NCI-H2227 (cell line): Measurements from ENCODE around the gene MTA2.
"Not testable (repeated sequence)": the region's sequence is repeated elsewhere in the genome, so short reads cannot be mapped to it uniquely, and the experiment has no call there.

Experiments used
- DNase-seq: peaks from one replicate; lab custom pipeline; 2025; ENCODE audit not compliant: unreplicated experiment; lab: John Stamatoyannopoulos, UW

MTA2 gene

DNA sequence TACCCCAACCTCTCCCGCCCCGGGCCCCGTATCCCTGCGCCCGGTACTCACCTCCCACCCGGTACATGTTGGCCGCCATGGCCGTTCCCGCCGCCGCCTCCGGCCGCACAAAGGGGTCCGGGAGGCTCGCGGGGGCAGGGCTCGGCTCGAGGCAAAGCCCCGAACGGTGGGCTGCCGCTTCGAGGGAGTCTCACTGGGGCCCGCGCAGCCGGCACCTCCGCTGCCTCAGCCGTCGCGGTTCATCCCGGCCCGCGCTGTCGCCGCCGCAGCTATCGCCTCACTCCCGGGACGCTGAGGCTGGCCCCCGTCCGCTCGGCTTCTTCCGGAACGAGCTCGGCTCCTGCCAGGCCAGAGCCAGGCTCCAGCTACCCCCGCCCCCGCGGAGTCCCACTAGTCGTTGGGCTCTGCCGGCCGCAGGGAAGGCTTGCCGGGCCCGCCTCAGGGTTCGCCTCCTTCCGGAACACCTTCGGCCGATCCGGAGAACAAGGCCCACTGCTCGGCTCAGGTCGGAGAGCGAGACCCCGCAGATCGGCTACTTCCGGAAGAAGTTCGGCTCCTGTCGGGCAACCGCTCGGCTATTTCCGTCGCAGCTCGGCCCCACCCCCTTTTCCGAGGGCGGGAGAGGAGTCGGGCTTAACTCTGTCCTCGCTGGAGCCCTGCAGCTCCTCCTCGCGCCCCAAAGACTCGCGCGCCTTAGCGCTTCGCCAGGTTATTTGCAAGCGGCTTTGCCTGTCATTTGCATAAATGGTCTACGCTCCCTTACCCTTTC, at the start of gene MTA2:
Gene MTA2 (minus strand): TSS at position 494 of the 769 bp plus-strand sequence. CDS start 415 bp downstream, at position 79.
- DNase-seq: peak; percentile 99

DNA sequence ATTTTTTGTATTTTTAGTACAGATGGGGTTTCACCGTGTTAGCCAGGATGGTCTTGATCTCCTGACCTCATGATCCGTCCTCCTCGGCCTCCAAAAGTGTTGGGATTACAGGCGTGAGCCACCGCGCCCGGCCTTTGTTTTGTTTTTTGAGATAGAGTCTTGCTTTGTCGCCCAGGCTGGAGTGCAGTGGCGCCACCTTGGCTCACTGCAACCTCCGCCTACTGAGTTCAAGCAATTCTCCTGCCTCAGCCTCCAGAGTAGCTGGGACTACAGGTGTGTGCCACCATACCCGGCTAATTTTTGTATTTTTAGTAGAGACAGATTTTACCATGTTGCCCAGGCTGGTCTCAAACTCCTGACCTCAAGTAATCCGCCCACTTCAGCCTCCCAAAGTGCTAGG, 48.6 kb upstream of the MTA2 start:
- not testable (repeated sequence) for DNase-seq

DNA sequence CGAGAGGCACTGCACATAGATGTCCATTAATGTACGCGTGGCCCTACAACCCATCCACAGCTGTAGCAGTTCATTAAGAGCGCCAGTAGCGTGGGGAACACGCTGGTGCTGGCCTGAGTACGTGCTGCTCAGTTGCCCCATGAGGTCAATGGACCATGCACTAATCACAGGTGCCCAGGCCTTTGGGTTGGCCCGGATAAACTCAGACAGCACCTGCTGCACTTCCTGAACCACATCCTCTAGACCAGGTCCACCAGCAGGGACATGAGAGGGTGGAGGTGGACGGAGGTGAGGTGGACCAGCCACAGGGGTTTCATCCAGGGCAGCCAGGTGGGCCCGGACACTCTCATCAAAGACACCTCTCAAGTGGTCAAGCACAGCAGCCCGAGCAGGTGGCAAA, 47.8 kb upstream of the MTA2 start:
- no peak for DNase-seq

DNA sequence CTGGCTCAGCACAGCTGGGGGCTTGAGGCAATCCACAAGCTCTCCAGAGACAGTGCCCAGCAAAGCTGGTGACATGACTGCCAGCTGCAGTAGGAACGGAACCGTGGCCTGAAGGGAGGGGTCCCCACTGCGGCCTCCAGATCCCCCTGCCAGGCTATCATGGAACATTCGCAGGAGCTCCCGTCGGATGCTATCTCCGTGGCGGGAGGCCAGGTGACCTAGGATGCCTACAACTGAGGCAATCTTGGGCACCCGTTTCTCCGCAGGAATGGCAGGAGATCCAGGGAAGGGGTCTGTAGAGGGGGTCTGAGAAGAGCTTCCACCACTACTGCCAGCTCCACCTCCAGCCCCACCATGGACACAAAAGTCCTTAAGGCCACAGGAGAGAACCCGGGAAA, 47.3 kb upstream of the MTA2 start:
- DNase-seq: no peak

DNA sequence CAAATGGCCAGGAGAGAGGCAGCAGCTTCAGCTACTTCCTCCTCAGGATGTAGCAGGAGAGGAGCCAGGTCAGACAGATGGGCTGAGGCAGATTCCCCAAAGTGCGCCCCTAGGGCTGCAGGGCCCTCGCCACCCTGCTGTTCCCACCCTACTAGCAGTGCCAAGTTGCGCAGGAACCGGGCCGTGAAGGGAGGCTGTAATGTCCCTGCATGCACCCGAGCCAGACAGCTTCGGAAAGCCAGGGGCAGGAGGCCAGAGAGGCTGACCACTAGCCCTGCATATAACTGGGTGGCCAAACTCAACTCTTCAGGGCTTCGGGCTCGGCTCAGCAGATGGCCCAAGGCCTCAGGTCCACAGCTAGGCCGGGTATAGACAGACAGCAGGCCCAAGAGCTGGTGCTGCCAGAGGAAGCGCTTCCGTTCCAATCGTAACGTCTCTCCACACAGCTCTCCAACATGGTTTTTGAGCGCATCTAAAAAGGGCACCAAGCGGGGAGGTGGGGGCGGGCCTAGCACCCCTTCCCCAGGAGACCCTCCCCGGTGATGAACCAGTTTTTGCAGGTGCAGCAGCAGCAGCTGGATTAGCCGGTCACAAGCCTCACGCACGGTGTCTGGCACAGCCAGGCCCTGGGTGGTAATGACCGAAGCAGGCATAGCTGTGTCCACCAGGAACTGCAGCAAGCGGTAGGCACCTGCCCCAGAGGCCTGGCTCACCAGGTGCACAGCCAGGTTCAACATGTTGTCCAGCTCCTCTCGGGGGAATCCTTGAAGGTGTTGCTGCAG, 46.7 kb upstream of the MTA2 start:
- DNase-seq: no peak

DNA sequence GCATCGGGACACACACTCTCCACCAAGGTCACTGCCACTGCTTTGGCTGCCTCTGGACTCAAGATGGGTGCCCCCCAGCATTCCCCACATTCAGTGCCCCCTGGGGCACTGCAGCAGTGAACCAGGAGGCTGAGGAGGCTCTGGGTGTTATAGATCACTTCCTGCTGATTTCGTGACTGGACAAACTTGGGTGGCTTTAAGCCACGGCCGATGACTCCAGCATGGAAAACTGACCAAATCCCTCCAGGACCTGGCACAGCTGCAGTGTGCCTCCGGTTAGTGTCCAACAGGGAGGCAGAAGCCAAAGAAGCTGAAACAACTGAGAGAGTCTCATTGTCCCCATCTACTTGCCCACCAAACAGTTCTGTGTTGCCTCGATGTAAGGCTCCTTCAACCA, 45.9 kb upstream of the MTA2 start:
- DNase-seq: no peak

DNA sequence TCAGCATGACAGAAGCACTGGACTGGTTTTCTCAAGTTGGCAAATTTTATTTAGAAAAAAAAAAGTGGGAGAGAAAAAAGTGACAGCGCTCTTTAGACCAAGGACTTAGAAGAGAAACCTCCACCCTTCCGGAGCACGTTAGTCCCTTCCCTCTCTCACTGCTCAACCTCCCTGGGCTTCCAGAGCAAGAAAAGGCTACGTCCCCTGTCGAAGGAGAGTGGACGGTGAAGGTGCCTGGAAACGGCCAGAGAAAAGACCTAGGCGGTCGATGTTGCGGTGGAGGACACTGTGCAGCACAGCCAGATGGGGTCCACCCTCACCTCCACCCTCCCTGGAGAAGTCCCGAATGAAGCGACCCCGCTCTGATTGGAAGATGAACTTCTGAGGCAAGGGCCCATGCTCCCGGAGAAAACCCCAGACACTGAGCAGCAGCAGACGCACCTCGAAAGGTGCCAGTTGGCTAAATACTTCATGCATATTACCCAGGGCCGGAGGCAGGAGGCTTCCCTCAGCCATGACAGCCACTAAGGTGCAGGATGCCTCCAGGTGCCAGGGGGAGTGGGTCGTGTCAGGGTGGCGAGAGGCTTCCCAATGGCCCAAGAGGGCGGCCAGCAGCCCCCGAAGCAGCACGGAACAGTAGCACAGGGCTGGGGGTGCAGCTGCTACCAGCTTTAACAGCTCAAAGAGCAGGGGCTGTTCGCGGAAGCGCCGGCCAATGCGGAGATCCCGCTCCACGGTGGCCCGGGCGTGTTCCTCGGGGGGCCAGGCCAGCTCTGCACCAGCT, 45.4 kb upstream of the MTA2 start:
- DNase-seq: no peak

DNA sequence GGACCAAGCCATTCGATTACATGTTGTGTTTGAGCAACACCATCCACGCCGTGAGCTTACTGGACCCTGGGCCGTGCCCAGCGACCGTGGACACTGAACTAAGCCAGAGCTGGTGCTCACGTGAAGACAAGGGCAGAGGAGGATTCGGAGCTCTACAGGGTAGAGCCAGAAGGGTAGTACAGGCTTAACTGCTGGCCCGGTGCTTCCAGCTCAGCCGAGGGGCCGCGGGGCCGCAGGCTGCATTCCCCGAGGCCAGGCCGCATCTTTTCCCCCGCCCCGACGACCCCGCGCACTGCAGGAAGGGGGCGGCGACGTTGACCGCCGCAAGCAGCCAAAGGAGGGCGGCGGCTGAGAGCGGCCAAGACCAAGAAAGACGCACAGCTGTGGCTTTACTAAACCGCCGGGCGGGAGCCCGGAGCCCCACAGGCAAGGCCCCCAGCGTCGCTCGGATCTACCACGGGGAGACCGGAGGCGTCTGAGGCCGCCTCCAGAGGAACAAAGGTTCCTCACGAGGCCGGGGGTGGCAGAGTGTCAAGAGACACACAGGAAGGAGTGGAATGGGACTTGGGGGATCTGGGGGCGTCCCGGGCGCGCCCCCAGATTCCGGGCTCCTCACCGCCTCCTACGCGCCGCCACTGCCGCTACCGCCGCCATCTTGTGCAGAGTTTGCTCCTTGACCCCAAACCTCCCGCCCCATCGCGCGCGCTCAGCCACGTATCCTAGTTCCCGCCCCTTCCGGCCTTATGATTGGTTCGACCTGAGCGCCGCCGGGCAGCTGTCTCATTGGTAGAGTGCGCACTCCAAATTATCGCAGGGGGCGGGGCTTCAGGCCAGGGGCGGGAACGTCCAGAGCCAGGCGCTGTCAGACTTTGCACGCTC, 44.5 kb upstream of the MTA2 start, which contains the start of gene GANAB:
Gene GANAB (minus strand): TSS at position 668 of the 879 bp plus-strand sequence. CDS start 14 bp downstream, at position 654.
- DNase-seq: peak; percentile 99

DNA sequence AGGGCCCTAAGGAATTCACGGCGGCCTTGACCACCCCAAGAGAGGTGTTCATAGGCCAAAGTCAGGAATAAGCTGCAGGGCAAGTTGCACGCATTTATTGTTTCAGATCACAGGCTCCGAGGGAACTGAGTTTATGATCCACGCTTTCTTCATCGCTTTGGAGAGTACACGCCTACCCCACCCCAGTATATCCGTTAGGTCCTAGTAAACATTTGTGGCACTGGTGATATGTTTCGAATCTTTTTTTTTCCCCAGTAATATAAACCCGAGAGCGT, 43.9 kb upstream of the MTA2 start:
- no peak for DNase-seq

DNA sequence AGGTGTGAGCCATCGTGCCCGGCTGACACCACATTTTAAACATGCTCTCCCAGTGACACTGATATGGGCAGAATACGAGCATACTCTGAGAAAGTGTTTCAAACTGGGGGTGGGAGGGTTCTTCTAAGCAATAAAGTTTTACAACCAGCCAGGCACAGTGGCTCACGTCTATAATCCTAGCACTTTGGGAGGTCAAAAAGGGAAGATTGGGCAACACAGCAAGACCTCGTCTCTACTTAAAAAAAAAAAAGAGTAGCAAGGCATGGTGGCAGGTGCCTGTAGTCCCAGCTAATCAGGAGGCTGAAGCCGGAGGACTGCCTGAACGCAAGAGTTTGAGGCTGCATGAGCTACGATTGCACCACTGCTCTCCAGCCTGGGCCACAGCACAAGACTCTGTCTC, 42.6 kb upstream of the MTA2 start:
- no peak for DNase-seq

DNA sequence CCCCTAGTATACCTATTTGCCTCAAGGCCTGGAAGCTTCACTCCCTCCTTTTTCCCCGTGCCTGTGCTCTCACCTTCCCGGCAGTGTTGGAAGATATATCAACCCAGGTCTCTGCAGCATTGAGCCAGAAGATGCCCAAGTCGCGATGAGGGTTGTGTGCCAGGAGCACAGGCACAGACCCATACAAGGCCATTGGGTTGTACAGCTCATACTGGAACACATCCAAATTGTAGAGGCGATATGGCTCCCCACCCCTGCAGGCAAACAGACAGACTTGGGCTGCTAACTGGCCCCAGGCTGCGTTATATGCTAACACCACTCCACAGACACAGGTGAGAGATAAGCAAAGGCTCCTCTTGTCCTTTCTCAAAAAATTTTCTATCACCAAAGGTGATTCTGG, 30.8 kb upstream of the MTA2 start:
- no peak for DNase-seq

DNA sequence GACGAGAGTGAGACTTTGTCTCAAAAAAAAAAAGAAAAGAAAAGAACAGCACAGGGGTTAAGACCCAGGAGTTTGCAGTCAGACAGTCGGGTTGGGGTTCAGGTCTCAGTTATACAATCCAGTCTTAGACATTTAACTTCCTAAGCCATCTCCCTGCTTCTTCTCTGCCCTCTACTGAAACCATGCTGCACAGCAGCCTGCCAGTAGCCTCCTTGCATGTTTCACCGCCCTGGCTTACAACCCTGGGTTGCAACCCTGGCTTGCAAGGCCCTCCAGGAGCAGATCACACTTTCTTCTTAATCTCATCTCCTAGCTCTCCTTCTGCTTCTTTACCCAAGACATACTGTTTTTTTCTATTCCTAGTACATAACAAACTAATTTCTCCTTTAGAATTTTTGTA, 26.0 kb upstream of the MTA2 start:
- DNase-seq: no peak

DNA sequence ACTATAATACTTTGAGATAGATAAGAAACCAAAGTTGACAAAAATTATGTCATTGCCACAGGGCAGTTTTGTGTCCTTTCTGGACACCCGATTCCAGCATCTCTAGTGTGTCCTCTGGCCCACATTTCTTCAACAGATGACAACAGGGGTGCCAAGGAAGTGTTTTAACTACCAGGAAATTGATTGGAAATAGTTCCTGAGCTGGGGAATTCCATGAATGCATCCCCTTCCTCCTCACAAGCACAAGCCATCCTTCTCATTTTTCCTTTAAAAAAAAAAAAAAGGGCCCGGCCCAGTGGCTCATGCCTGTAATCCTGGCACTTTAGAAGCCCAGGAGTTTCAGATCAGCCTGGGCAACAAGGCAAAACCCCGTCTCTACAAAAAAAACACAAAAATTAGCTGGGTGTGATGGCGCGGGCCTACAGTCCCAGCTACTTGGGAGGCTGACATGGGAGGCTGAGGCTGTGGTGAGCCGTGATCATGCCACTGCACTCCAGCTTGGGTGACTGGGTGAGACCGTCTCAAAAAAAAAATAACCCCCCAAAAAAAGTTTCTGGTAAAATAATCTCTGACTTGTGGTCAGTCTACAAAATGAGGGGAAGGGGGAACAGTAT, 20.9 kb upstream of the MTA2 start:
- no peak for DNase-seq

DNA sequence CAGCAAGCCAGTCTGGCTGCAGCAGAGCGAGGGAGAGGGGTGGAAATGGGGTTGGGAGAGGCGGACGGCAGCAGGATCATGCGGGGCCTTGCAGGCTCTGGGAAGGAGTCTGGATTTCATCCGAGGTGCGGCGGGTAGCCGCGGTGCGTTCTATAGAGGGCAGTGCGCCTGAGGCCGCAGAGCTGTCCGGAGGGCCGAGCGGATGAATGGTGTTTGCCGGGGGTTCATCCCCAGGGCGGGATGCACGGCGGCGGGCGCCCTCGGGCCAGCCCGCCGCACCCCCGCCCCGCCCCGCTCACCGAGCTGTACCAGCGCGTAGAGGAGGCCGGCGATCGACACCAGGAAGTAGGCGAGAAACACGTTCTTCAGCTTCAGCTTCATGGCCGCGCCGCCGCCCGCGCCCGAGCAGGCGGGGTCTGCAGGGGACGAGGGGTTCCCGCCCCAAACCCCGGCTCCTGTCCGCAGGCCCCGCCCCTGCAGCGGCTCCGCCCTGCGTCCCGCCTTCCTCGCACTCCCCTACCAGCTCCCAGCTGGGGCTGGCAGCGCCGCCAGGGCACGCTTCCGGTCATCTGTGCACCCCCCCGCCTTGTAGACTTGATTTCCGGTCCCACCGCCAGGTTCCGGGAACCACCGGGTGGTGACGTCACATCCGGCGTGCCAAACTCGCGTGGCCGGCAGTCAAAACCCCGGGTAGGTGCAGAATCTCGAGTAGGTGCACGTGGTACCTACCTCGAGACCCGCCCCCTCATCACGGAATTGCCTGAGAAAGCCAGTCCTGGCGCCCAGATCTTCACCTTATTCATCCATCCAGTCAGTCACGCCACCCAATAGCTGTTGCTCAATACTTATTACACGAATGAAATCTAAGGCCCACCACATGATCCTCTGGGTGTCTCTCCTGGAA, 20.2 kb upstream of the MTA2 start, which contains the start of gene B3GAT3:
Gene B3GAT3 (minus strand): TSS at position 420 of the 904 bp plus-strand sequence. CDS start 39 bp downstream, at position 381.
- DNase-seq: peak; percentile 99

DNA sequence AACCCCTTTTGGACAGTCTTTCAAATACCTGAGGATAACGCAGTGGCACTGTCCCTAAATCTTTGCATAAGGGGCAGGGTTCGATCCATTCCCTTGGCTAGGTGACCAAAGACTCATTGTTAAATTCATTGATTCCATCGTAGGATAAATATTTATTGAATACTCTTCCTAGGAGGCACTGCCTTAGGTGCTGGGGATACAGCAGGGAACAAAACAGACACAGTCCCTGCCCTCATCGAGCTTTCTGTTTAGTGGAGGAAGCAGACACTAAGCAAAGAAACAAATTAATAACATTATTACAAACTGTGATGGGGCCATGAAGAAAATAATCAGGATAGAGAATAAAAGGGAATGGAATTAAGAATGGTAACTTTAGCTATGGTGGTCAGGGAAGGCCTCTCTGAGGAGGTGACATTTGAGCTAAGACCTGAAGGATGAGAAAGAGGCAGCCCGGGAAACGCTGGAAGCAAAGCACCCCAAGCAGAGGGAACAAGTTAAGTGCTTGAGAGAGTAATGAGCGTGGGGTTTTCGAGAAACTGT, 19.4 kb upstream of the MTA2 start:
- no peak for DNase-seq

DNA sequence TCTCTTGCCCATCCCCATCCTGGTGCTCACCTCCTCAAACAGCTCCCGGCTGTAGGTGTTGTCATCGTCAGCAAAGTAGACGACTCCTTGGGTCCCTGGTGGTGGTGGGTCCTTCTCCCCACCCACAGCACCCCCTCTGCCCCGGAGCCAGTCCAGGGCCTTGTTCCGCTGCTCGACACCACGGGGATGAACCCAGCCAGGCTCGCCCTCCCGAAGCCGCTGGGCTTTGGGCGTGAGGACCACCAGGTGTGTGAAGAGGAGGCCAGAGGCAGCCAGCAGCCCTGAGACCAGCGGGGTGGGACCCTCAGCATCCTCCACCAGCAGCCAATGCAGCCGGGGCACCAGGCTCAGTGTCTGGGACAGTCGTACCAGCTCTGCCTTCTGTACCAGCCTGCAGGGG, 15.3 kb upstream of the MTA2 start:
- DNase-seq: not testable (repeated sequence)

DNA sequence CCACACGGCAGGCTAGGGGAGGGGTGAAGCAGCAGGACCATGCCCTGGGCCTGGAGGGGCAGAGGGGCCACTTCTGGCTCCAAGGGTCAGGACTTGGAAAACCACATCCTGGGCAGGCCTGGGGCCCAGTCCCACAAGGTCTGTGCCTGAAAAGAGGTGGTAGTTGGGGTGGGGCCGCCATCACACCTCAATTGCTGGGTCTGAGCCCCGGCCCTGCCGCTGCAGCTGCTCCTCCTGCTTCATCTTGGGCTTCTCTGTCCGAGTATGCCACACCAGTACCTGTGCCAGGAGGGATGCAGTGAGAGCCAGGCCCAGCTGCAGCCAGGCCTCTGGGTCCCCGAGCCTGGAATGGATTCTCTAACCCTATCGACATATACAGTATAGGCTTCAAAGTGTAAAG, 13.9 kb upstream of the MTA2 start:
- no peak for DNase-seq

DNA sequence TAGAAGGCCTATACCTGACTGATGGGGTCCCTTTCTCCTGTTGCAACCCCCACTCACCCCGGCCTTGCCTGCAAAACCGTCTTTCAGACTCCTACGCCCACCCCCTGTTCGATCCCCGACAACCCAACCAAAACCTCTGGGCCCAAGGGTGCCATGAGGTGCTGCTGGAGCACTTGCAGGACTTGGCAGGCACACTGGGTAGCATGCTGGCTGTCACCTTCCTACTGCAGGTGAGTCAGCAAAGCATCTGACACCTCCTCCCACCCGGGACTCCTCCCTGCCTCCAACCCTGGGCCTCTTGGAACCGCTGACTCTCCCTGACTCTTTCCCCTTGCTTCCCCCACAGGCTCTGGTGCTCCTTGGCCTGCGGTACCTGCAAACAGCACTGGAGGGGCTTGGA, 12.6 kb upstream of the MTA2 start:
- DNase-seq: no peak

DNA sequence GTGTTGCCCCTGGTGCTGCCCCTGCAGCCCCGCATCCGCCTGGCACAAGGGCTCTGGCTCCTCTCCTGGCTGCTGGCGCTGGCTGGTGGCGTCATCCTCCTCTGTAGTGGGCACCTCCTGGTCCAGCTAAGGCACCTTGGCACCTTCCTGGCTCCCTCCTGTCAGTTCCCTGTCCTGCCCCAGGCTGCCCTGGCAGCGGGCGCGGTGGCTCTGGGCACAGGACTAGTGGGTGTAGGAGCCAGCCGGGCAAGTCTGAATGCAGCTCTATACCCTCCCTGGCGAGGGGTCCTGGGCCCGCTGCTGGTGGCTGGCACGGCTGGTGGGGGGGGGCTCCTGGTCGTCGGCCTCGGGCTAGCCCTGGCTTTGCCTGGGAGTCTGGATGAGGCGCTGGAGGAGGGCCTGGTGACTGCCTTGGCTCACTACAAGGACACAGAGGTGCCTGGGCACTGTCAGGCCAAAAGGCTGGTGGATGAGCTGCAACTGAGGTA, 11.7 kb upstream of the MTA2 start:
- DNase-seq: no peak
